Stimulated activated CD4-positive, alpha-beta T cell treated with anti-CD3 and anti-CD28 coated beads, Interleukin-1b, Interleukin-23, amount 100 ng/mL, for 4 hours (primary cell): Measurements from ENCODE around the gene TAF4.

Experiments used
- DNase-seq, 2 donors: peaks; one replicate each; pipeline ENCODE4 v3.0.0-alpha.2; 2020; ENCODE audit warnings: low read depth in 2 of 2

TAF4 gene

DNA sequence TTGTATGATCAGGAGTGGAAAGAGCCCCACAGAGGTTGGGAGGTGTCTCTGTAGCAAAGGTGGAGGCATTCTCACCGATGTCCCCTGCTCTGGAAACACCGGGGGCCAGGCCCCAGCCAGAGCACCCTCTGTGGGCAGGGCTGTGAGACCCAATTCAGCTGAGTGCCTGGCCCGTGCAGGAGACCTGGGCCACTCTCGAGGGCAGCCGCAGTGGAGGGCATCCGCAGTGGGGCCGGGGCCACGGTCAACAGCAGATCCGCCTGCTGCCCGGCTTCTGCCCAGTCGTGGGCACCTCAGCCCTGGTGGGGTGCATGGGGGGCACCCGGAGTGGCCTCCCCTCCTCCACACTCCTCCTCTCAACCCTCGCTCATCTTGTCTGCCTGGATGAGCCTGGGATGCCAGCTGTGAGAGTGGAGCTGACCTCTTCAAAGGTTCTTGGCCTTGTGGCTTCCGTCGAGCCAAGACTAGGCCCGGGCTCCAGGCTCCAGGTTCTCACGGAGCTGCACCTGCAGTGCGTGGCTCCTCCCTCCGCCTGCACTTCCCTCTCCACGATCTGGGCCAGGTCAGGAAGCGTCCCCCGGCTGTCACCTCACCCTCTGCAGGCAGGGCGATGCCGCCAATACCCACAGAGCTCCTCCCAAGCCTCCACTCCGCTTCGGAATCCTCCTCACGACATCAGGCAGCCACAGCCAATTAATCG lies 134.8 kb downstream of the TAF4 start:
- no peak for DNase-seq

DNA sequence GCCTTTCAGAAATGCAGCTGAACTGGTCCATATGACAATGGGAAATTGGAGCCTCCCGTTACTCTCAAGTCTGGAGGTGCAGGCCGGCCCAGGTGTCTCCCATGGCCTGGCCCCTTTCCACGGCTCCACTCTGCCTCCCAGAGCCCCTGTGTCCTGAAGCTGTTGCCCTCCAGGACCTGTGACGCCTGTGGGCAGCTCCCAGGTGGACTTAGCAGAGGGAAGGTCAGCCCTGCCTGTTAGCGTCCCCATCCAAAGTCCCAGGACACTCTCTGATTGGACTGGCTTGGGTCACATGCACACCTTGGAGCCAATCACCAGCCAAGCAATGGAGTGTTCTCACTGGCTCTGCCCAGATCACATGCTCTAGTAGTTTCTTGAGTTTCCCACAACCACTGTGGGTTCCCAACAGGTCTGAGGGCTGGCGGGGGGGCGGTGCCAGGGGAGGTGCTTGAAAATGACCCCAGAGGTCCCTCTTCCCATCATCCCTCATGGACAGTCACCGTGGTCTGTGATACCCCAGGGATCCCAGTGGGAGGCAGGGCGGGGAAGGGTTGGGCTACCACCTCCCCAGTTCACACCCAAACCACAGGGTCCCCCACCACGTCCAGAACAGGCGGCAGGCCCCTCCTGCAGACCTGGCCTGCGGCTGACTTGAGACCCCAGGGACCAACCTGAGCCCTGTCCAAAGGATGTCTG lies 135.6 kb downstream of the TAF4 start:
- no peak for DNase-seq

DNA sequence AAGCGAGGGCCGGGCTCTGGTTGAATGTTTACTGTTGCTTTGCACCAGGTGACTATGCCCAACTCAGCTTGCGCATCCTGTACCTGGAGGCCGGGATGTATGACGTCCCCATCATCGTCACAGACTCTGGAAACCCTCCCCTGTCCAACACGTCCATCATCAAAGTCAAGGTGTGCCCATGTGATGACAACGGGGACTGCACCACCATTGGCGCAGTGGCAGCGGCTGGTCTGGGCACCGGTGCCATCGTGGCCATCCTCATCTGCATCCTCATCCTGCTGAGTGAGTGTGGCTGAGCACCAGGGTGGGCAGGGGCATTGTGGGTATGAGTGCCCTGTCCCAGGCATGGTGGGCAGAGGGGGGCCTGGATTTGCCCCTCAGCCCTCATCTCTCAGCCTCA lies 136.1 kb downstream of the TAF4 start:
- no peak for DNase-seq

DNA sequence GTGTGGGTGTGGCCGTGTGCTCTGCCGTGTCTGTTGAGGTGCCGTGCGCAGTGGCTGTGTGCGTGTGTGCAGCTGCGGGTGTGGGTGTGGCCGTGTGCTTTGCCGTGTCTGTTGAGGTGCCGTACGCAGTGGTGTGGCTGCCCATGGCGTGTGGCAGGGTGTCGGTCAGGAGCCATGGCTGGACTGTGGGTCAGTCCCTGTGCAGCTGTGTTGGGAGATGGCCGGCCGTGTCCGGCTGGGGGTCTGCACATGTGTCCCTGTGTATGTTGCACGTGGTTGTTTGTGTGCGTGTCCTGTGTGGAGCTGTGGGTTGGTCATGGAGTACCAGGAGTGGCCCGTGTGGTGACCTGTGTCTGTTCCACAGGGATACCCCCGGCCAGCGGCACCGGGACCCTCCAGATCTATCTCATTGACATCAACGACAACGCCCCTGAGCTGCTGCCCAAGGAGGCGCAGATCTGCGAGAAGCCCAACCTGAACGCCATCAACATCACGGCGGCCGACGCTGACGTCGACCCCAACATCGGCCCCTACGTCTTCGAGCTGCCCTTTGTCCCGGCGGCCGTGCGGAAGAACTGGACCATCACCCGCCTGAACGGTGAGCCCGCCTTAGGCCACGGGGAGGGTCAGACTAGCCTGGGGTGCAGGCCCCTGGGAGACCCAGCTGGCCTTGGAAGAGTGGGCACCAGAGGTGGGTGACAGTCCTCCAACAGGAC lies 137.7 kb downstream of the TAF4 start:
- DNase-seq, result no peak

DNA sequence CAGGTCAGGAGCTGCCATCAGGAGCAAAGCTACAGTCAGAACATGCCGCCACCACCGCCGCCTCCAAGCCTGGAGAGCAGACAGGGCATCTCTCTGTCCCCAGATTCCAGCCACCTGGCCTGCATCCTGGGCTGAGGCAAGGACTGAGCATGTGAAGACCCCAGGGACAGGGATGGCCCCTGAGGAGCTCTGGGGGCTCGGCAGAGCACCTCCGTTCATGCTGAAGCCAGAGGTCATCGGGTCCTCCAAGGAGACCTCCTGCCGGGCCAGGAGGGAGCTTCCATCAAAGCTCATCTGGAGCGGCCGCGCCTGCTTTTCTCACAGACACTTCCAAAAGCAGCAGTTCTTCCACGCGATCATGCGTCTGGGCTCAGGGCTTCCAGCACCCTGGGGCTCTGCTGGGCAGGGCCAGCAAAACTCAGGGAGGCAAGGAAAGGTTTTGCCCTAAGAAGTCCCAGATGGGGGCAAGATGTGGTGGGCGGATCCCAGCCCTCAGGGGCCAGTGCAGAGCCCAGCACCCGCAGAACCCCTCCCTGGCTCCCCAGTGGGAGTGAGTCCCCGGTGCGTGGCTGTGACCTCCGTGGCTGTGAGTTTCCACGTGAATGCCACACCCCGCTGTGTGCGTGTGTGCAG lies 138.4 kb downstream of the TAF4 start:
- no peak for DNase-seq

DNA sequence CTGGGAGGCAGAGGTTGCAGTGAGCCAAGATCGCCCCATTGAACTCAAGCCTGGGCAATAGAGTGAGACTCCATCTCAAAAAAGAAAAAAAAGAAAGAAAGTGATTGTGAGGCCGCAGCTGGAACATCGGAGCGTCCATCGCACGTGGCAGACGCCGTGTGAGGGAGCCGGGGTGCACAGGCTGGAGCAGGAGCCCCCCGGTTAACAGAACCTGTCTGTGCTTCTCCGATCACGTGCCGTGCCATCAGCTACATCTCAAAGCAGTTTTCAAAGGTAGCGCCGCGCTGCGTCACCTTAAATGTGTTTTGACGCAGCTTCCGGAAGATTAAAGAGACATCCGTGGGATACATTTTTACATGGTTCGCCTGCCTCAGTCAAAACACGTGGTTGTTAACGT lies 138.9 kb downstream of the TAF4 start:
- DNase-seq, result no peak

DNA sequence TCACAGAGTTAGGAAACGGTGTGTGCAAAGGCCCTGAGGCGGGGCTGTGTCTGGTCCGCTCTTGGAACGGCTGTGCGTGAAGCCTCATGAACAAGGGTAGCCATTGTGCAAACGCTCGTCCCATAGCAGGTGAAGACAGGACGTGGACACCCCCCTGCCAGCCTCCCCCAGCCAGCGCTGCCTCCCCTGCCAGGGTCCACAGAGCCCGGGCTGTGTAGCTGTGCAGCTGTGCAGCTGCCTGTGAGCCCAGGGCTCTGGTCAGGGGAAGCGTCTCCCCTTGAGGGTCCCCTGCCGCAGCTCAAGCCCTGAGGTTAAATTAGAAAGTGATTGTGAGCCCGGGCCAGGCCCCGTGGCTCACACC lies 139.4 kb downstream of the TAF4 start:
- DNase-seq, result no peak

DNA sequence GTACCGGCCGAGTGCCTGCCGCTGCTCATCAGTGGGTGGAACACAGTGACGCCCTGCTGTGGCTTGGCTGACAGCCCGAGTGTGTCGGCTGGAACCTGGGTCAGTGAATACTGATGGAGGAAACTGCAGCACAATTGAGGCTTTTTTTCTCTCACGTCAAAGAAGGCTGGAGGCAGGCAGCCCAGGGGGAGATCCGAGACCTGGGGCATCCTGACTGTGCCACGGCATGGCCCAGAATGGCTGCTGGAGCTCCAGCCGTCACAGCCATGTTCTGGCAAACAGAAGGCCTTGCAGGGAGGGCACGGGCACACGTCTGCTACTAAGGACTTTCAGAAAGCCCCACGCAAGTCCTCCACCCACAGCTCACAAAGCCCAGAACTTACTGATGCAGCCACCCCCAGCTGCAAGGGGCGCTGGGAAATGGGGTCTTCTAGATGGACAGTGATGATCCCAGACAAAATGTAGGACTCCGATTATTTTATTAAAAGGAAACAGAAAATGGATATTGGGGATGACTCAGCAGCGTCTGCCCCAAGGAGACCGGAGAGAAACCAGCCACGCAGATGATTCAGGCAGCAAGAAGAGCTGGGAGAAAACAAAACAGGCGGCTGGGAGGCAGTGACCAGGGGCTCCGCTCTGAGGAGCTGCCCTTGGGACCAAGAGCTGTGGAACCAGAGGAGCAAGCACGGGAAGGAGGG lies 140.0 kb downstream of the TAF4 start:
- no peak for DNase-seq

DNA sequence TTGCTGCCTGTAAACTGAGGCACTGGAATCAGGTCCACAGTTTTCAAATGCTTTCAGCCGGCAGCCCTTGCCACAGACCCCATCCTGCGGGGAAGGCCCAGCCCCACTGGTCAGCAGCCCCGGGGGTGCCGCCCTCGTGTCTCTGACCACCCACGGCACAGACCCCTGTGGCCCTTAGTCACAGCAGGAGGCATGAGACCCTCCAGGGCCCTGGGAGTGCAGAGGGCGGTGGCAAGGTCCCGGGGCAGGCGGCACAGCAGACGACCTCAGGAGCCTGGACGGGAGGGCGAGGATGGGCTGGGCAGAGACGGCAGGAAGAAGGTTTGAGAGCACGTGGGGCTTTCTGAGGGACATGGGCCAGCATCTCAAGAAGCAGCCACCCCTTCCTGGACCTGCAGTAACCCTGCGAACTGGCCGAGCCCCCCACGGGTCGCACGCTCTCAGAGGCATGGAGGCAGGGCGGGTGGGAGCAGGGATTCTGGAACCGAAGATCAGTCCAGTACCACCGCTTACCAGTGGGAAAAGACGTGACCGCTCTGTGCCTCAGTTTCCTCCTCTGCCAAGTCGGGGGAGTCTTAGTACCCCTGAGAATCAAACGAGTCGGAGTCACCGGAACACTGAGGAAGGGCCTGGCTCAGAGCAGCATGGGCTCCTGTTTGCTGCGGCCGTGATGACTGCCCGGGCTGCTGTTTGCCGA lies 140.7 kb downstream of the TAF4 start:
- DNase-seq, result no peak
